A549 (cell line): ENCODE data around the gene RASGRP1. TPM values are rescaled to one million over a fixed set of nuclear protein-coding genes. Genes with fewer than 3 reads are reported as not detected.
A peak's percentile ranks its signal among the peaks of the same experiment; 100 is the strongest.

Source experiments
- ATAC-seq, 2 experiments: fragments of 200-7000 bp in 1 of 2; fragments of >200 bp in 1 of 2; cut with Nextera tagmentation in 1 of 2; cut with Tn5 transposase in 1 of 2; 3 replicates each; pipeline versions ENCODE4 v1.8.0 to v1.9.1; 2018 to 2020; ENCODE audit warnings: mild to moderate bottlenecking in 1 of 2, moderate library complexity in 1 of 2
- CTCF ChIA-PET: fragments of 300-600 bp; sonication (Branson Sonifier 250); formaldehyde crosslinking; extraction: SDS; loops from one replicate; lab custom pipeline; 2021; ENCODE audit warnings: antibody characterized with exemption, inconsistent platforms; lab: Yijun Ruan, JAX
- POLR2A ChIA-PET: fragments of 350-600 bp; formaldehyde crosslinking; extraction: SDS; loops from one replicate; lab custom pipeline; 2021; ENCODE audit warnings: antibody characterized with exemption, inconsistent platforms; lab: Yijun Ruan, JAX
- DNase-seq, 2 experiments: peaks; one replicate each; pipeline versions ENCODE4 v3.0.0 to v3.0.0-alpha.2; 2011 to 2016; ENCODE audit warnings: low read depth in 1 of 2, low spot score in 1 of 2
- FAIRE-seq: peaks from 2 replicates; lab custom pipeline; 2011; peaks lifted over from hg19 to GRCh38; lab: Jason Lieb, UNC
- H3K27ac ChIP-seq, 2 experiments: fragments of >200 bp; sonication (Bioruptor Twin); formaldehyde crosslinking; 3 replicates each; pipeline ENCODE4 v1.5.1; 2016 to 2017
- H3K4me1 ChIP-seq: fragments of >200 bp; sonication (Bioruptor Twin); formaldehyde crosslinking; 3 replicates; pipeline ENCODE4 v1.6.1; 2016
- H3K4me2 ChIP-seq: fragments of >200 bp; sonication (Bioruptor Twin); formaldehyde crosslinking; 3 replicates; pipeline ENCODE4 v1.6.1; 2016
- H3K4me3 ChIP-seq: fragments of >200 bp; sonication (Bioruptor Twin); formaldehyde crosslinking; 3 replicates; pipeline ENCODE4 v1.5.1; 2016
- H3K9me3 ChIP-seq: fragments of >200 bp; sonication (Bioruptor Twin); formaldehyde crosslinking; 3 replicates; pipeline ENCODE4 v1.6.1; 2016
- CHD2 ChIP-seq: fragments of 150-350 bp; IDR thresholded peaks from 2 replicates; pipeline ENCODE4 v1.6.1; 2014; ENCODE audit warnings: low read length; ENCODE audit not compliant: partially characterized antibody
- E2F6 ChIP-seq: IDR thresholded peaks from 2 replicates; pipeline ENCODE4 v1.6.1; 2012; ENCODE audit warnings: low read depth, borderline replicate concordance
- EHF ChIP-seq: fragments of 250-450 bp; sonication (Bioruptor Pico); IDR thresholded peaks from 2 replicates; pipeline ENCODE4 v1.5.0; 2020; ENCODE audit warnings: mild to moderate bottlenecking
- ELK1 ChIP-seq: fragments of 150-350 bp; IDR thresholded peaks from 2 replicates; pipeline ENCODE4 v1.6.1; 2014; ENCODE audit warnings: low read depth, mild to moderate bottlenecking, low read length
- FOXS1 ChIP-seq: fragments of 250-450 bp; sonication (Bioruptor Pico); IDR thresholded peaks from 2 replicates; pipeline ENCODE4 v1.5.0; 2020; ENCODE audit warnings: mild to moderate bottlenecking, moderate library complexity
- GATA3 ChIP-seq: IDR thresholded peaks from 2 replicates; pipeline ENCODE4 v1.6.1; 2012; ENCODE audit warnings: borderline replicate concordance
- HDAC2 ChIP-seq: fragments of 200-600 bp; sonication (generic); IDR thresholded peaks from 2 replicates; pipeline ENCODE4 v1.6.1; 2016
- HES2 ChIP-seq: fragments of >200 bp; sonication (Bioruptor Twin); formaldehyde crosslinking; IDR thresholded peaks from 2 replicates; pipeline ENCODE4 v1.6.1; 2016
- HEYL ChIP-seq: fragments of 250-450 bp; sonication (Bioruptor Pico); IDR thresholded peaks from 2 replicates; pipeline ENCODE4 v1.8.0; 2021; ENCODE audit warnings: mild to moderate bottlenecking, moderate library complexity
- HOXB13 ChIP-seq: fragments of 250-450 bp; sonication (Bioruptor Pico); IDR thresholded peaks from 2 replicates; pipeline ENCODE4 v1.5.0; 2020; ENCODE audit warnings: low read depth, mild to moderate bottlenecking, moderate library complexity
- HOXB5 ChIP-seq: fragments of 250-450 bp; sonication (Bioruptor Pico); IDR thresholded peaks from 2 replicates; pipeline ENCODE4 v1.5.0; 2020; ENCODE audit warnings: mild to moderate bottlenecking, moderate library complexity
- JUN ChIP-seq, 2 experiments: fragments of >200 bp; sonication (Bioruptor Twin); formaldehyde crosslinking; IDR thresholded peaks; 2 replicates in 1 of 2; 3 replicates in 1 of 2; pipeline ENCODE4 v1.6.1; 2016 to 2017
- KDM5A ChIP-seq: fragments of 200-600 bp; sonication (generic); IDR thresholded peaks from 2 replicates; pipeline ENCODE4 v1.6.1; 2016; ENCODE audit warnings: antibody characterized with exemption, mild to moderate bottlenecking
- MYC ChIP-seq: IDR thresholded peaks from 2 replicates; pipeline ENCODE4 v1.6.1; 2012; ENCODE audit warnings: mild to moderate bottlenecking, inconsistent platforms, low read length, improper control_type of control experiment, borderline replicate concordance
- RFX5 ChIP-seq: fragments of 450-650 bp; IDR thresholded peaks from 2 replicates; pipeline ENCODE4 v1.7.1; 2014; ENCODE audit warnings: antibody characterized with exemption, mild to moderate bottlenecking, moderate library complexity
- SMC3 ChIP-seq: fragments of >200 bp; sonication (Bioruptor Twin); formaldehyde crosslinking; IDR thresholded peaks from 3 replicates; pipeline ENCODE4 v1.6.1; 2018; ENCODE audit warnings: inconsistent platforms
- TFCP2L1 ChIP-seq: fragments of 250-450 bp; sonication (Bioruptor Pico); IDR thresholded peaks from 2 replicates; pipeline ENCODE4 v1.5.0; 2021; ENCODE audit warnings: mild to moderate bottlenecking
- ZC3H11A ChIP-seq: fragments of 450-650 bp; IDR thresholded peaks from 2 replicates; pipeline ENCODE4 v1.6.1; 2014; ENCODE audit warnings: antibody characterized with exemption, mild to moderate bottlenecking
- WGBS: methylation state at CpG from one replicate; pipeline ENCODE4 v1.1.6; 2017; ENCODE audit errors: missing lambda C conversion rate; 5-methylcytosine and 5-hydroxymethylcytosine counted together
- polyA plus RNA-seq, 4 experiments: library from polyadenylated mRNA; depleted of rRNA in 3 of 4; stranded (reverse); fragments of >200 nt; fragmentation: RNase III in 1 of 4; extraction: RNeasy Plus Mini Kit Qiagen cat#74134 plus additional on column Dnase treatment in 1 of 4; gene quantifications; 2 replicates in 3 of 4; 3 replicates in 1 of 4; pipeline ENCODE4 v1.2.3, GENCODE V29; 2011 to 2017
- TF ChIP-seq, protein P1 (sequence below): IDR thresholded peaks from 2 replicates; pipeline ENCODE4 v1.6.1; 2012
- TF ChIP-seq, protein P2 (sequence below): fragments of >200 bp; sonication (Bioruptor Twin); formaldehyde crosslinking; IDR thresholded peaks from 3 replicates; pipeline ENCODE4 v1.6.1; 2016

Gene RASGRP1
- polyA plus RNA-seq, 2 of the 4 experiments (the other 2 are of a cell fraction), result 0.70 to 1.2 TPM

DNA sequence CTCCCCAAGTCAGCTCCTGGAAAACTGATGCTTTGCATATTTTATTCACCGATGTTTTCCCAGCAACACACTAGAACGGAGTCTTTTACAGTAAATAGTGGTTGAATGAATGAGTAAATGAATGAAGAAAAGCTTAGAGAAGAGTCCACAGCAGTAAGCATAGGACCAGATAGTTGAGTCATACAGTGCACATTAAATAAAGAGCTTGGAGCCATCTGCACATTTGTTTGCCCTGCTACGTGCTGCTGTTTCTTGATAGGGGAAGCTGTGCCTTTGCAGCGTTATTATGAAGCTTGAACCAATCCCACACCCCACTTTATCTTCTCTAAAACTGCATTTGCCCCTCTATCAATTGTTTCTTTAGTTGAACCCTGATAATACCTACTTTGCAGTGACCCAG, 109.5 kb downstream of the RASGRP1 start:
- ChIA-PET CTCF (interaction anchor here (0.6 to 3.4 kb wide), 7 partner anchors 14 to 245 kb away, joined by 3 to 26 read pairs (median 3); no protein-coding TSS in a partner anchor), POLR2A (interaction anchor here (0.5 to 1.1 kb wide), 2 partner anchors 109 to 170 kb away, joined by 3 read pairs; partner anchors contain the start of gene RASGRP1)
- peak overlapping the region; percentile 85 for H3K4me3 ChIP-seq
- TF ChIP-seq TFCP2L1 (CRISPR knock-in tag) (no peak), FOXS1 (CRISPR knock-in tag) (no peak), CHD2 (no peak), RFX5 (no peak), ELK1 (no peak), HOXB5 (CRISPR knock-in tag) (no peak), JUN (IDR thresholded peaks at IDR 0.05) (no peak), MYC (no peak)
- TF ChIP-seq, protein P1, sequence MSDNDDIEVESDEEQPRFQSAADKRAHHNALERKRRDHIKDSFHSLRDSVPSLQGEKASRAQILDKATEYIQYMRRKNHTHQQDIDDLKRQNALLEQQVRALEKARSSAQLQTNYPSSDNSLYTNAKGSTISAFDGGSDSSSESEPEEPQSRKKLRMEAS, result no peak
- TF ChIP-seq, all 56 proteins: peak for 0
- 6% methylated on average over 4 of the region's 4 CpGs for WGBS
- no peak for FAIRE-seq
- Histone ChIP-seq H3K4me1 (no peaks in the 10 kb centered on the region), H3K27ac (peak overlapping the region in 1 of 2 experiments; percentile 98; a peak in 2 of 6 replicates), H3K9me3 (no peaks in the 10 kb centered on the region), H3K4me2 (peak overlapping the region; percentile 87)
- DNase-seq, result no peak
- ATAC-seq, result no peak

DNA sequence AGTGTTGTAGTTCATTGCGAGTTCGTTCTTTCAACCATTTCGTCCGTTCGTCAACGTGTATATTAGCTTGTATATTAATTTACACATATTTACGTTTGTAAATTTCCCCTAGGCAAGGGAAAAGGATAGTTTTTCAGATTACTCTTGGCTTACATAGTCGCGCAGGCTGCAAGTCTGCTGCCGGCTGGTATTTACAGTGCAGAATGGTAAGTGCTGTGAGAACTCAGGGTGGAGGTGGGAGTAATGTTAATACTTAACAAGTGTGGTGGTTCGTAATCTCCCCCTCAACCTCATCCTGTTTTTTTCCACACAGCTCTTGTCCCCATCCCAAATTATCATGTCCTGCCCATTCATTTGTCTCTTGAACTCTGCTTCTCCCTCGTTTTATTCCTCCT, 109.9 kb downstream of the RASGRP1 start:
- Histone ChIP-seq H3K4me3 (peak overlapping the region; percentile 85), H3K4me1 (no peaks in the 10 kb centered on the region), H3K4me2 (peak overlapping the region; percentile 87), H3K27ac (peak overlapping the region; percentile 92 to 98), H3K9me3 (no peaks in the 10 kb centered on the region)
- 6% methylated on average over 12 of the region's 12 CpGs for WGBS
- ChIA-PET CTCF (interaction anchor here (0.6 to 3.4 kb wide), 8 partner anchors 14 to 593 kb away, joined by 3 to 26 read pairs (median 3); no protein-coding TSS in a partner anchor), POLR2A (interaction anchor here (1.0 to 1.4 kb wide), 5 partner anchors 14 to 245 kb away, joined by 3 to 5 read pairs (median 3); partner anchors contain the start of genes RASGRP1 and SPRED1)
- no peak for DNase-seq
- peak in 1 of 2 experiments; percentile 19; a peak in 1 of 6 replicates for ATAC-seq
- TF ChIP-seq HEYL (no peak), TFCP2L1 (CRISPR knock-in tag) (no peak), JUN (IDR thresholded peaks at IDR 0.05) (no peak), SMC3 (no peak), RFX5 (no peak), EHF (CRISPR knock-in tag) (no peak), HOXB13 (CRISPR knock-in tag) (no peak), FOXS1 (CRISPR knock-in tag) (no peak), KDM5A (no peak), GATA3 (no peak), HES2 (no peak), ZC3H11A (no peak), E2F6 (no peak), HDAC2 (no peak), HOXB5 (CRISPR knock-in tag) (no peak)
- TF ChIP-seq, protein P2, sequence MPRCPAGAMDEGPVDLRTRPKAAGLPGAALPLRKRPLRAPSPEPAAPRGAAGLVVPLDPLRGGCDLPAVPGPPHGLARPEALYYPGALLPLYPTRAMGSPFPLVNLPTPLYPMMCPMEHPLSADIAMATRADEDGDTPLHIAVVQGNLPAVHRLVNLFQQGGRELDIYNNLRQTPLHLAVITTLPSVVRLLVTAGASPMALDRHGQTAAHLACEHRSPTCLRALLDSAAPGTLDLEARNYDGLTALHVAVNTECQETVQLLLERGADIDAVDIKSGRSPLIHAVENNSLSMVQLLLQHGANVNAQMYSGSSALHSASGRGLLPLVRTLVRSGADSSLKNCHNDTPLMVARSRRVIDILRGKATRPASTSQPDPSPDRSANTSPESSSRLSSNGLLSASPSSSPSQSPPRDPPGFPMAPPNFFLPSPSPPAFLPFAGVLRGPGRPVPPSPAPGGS, result no peak
- FAIRE-seq, result no peak
